NCI-H1436 (cell line): ENCODE results near the gene UBE2C.
"Not testable (repeated sequence)": the region's sequence is repeated elsewhere in the genome, so short reads cannot be mapped to it uniquely, and the experiment has no call there.

Experiments used
- DNase-seq: peaks from one replicate; lab custom pipeline; 2025; lab: John Stamatoyannopoulos, UW

The UBE2C gene

DNA sequence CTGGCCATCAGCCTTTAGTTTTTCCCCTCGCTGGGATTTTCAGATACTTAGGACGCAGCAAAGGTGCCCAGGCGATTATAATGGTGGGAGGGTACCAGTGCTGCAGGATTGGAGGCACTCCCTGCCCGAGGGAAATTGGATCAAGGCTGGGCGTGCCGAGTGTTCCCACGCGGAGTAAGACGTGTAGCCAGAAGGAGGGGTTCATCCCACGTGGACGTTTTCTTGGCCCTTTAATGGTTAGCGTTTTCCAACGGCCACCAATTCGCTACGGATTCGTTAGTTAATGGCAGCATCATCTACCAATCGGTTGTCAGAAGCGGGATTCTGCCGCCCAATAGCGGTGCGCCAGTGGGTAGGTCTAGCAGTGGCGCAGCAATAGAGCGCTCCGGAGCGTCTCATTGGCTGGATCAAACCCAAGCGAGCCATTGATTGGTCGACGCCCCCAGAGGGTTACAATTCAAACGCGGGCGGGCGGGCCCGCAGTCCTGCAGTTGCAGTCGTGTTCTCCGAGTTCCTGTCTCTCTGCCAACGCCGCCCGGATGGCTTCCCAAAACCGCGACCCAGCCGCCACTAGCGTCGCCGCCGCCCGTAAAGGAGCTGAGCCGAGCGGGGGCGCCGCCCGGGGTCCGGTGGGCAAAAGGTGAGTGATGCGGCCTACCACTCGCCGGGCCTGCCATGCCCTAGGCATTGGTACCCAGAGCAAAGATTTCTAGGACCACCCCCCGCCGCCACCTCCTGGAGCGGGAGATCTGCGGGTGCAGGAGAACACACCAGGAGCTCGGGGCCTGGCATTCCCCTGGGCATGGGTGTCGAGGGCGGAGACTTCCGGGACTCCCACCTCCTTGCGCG, at the start of gene UBE2C:
Gene UBE2C, plus strand, starts transcription at position 488 of the 849 bp plus-strand sequence. Its CDS starts 52 bp downstream, at position 540.
- DNase-seq, result peak; percentile 98

DNA sequence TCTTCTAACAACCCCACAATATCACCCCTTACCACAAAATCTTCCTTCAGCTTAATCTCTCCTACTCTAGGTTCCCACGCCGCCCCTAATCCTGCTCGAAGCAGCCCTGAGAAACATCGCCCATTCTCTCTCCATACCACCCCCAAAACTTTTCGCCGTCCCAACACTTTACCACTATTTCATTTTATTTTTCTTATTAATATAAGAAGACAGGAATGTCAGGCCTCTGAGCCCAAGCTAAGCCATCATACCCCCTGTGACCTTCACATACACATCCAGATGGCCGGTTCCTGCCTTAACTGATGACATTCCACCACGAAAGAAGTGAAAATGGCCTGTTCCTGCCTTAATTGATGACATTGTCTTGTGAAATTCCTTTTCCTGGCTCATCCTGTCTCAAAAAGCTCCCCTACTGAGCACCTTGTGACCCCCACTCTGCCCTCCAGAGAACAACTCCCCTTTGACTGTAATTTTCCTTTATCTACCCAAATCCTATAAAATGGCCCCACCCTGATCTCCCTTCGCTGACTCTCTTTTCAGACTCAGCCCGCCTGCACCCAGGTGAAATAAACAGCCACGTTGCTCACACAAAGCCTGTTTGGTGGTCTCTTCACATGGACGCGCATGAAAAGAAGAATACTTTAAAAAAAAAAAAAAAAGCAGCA, 47.7 kb upstream of the UBE2C start:
- DNase-seq, result not testable (repeated sequence)

DNA sequence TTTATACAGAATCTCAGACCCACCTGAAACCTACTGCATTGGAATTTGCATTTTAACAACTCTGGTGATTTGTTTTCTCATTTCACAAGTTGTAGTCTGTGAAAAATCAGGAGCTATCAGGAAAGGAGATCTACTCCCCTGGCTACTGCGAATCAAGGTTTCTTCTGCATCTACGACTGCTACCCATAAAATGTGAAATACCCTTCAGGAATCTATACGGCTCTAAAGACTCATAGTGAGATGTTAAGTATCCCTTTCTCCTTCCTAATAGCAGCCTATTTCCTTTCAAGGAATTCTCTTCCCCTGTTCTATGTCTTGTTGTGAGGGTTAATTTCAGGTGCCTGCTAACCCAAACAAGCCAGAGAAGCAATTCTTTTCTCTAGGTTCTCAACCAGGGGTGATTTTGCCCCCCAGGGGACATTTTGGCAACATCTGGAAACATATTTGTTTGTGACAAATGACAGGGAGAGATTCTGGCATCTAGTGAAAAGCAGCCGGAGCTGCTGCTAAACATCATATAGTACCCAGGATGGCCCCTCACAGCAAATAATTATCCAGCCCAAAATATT, 47.1 kb upstream of the UBE2C start:
- no peak for DNase-seq

DNA sequence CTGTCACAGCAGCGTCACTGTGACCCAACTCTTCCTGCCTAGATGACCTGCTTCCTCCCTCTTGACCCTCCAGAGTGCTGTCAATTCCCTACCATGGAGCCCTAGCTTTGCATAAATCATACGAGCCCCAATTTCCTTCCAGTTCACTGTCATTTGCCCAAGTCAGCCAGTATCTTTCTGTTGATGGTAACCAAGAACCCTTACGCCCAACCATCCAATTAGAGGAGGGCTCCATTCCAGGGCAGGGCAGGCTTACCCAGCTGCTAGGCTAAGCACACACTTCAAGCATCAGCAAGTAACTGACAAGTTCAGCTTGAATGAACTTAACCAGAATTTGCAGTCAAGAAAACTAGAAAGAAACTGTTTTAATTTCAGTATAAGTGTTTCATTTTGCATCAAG, 46.5 kb upstream of the UBE2C start:
- no peak for DNase-seq

DNA sequence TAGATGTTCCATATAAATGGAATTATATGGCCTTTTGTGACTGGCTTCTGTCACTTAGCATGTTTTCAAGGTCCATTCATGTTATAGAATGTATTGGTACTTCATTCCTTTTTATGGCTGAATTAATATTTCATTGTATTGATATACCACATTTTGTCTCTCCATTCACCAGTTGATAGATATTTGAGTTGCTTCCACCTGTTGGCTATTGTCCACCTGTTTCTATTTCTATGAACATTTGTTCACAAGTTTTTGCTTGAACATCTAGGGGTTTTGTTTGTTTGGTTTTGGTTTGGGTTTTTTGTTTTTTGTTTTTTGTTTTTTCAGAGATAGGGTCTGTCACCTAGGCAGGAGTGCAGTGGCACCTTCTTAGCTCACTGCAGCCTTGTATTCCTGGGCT, 44.0 kb upstream of the UBE2C start:
- DNase-seq, result no peak

DNA sequence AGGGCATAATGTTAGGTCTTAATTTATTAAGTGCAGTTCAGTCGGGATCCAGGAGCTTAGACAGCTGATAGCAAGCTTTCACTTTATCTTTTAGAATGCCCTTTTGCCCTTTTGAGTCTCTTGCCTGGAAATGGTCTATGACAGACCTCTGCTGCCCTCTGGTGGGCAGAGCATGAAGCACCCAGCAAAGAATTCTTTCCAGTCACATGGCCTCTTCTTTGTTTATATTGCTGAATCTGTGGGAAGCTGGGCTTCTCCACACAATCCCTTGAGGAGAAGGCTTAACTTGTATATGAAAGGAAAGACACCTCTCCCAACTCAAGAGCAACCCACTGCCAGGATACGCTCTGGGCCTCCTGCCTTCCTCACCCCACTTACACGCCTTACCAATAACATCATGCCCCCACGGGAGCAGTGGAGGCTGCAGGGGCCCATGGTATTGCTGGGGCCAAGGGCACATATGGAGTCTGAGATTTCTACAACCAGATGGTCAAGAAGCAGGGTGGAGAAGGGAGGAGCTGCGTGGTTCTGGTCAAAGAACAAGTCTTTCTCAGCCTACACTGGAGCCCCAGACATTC, 41.2 kb upstream of the UBE2C start:
- DNase-seq, result peak; percentile 66

DNA sequence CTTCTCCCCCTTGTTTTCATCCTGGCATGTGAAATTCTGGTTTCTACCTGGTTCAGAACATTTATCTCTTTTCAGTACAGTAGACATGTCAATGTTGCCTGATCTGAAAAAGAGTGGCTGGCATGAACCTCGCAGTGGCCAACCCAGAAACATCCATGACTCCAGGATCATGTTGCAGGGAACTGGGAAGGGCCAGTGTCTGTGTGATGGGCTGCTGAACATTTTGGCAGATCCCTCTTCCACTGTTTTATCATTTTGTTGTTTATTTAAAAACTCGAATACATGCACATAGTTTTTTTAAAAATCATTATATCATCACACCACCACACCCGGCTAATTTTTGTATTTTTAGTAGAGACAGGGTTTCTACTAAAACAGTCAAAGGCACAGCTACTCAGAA, 39.8 kb upstream of the UBE2C start:
- DNase-seq, result no peak

DNA sequence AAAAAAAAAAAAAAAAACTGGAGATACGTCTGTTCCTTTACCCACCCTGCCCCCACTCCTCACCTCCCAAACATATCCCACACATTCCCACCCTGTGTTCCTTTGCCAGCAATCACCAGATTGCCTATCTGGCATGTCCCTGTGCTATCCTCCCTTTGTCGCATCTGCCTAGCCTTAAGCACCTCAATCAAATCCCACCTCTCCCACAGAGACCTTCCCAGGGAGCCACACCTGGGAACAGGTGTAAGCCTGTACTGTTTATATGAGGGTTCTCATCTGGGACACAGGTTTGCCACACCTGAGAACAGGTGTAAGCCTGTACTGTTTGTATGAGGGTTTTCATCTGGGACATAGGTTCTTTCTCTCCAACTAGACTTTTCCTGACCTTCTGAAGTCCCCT, 37.5 kb upstream of the UBE2C start:
- DNase-seq, result no peak

DNA sequence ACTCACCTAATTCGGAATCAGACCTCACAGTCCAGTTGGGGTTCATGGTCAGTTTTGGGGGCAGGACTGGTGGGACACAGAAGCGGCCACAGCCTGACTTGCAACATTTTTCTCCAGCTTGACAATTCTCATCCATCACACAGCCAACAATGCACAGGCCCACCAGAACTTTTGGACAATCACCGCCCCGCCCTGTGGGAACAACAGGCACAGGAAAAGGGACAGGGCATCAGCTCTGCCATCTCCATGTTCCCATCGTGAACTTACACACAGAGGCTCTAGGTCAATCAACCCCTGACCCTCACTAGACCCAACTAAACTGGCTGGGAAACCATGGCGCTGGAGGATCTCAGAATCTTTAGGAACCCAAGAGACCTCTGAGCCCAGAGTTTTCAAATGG, 37.0 kb upstream of the UBE2C start:
- DNase-seq, result no peak

DNA sequence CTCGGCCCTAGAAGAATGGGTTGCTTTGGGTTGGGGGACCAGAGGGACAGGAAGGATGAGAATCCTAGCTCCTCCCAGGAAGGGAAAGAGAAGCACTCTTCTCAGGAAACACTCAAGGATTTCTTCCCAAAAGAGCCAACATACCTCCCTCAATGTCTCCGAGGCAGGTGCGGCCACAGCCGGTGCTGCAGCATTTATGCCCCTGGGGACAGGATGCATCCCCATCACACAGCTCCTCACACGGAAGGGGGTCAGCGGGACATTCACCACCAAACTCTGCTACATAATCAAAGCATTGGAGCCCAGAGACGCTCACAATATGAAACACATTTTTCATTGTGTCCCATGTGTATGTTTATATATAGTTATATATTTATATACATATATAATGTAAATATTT, 35.5 kb upstream of the UBE2C start:
- DNase-seq, result no peak

DNA sequence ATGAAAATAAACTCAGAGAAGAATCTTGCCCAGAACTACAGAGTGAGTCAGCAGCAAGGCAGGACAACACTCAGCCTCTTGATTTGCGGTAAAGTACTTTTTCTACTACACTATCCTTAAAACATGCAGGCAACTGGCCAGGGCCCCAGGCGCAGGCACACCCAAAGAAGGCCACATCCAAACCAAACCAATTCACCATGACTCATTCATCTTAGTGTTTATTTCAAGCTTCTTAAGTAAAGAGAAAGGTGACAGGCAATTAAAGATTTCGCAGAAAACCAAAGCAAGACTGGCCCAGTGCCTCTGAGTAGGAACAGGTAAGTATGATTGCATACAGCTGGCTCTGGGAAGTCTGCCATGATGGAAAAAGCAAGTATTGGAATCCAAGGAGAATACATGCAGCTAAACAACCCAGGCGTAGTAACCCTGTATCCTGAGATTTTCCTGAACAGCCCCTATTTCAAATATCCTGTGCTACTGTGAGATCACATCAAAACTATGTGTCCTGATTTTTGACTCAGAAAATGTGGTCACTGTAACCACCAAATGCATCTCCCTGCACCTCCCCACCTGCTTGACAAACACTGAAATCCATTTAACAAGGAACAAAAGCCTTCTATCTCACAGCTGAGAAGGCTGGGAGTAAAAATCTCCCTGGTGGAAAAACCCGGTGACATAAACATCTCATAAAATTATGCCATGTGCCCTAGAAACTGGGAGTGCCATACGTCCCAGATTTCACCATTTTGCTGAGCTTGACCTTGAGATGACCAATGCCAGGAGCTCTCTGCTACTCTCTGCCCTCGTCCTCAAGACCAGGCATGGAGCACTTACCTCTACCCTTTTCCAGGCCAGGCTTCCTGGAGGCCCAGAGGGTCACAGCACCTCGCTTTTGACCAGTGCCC, 33.2 kb upstream of the UBE2C start:
- no peak for DNase-seq

DNA sequence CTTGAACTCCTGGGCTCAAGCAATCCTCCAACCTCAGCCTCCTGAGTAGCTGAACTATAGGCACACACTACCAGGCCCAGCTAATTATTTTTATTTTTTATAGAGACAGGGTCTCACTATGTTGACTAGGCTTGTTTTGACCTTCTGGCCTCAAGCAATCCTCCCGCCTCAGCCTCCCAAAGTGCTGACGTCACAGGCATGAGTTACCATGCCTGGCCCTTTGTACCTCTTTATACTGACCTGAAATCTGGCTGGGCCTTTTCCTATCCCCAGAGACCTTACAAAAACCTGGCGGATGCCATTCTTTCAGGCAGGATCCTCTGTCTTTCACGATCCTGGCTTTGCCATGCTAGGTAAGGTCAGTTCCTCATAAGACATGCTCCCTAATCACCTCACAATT, 32.3 kb upstream of the UBE2C start:
- no peak for DNase-seq

DNA sequence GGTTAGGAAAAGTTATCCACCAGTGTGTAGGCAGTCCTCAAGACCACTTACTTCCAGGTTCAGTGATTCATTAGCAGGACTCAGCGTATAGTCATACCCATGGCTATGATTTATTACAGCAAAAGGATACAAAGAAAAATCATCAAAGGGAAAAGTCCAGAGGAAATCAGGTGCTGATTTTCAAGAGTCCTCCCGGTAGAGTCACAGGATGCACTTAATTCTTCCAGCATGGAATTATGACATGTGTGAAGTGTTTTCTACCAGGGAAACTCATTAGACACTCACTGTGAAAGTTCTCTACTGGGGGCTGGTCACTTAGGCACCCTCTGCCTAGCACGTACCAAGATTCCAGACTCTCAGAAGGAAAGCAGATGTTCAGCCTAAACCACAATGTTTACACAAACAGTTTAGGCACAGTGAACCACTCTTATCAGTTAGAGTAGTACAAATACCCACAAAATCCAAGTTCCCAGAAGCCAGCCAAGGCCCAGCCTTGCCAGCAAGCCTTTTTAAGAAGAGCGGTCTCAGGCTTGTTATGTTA, 31.0 kb upstream of the UBE2C start:
- no peak for DNase-seq

DNA sequence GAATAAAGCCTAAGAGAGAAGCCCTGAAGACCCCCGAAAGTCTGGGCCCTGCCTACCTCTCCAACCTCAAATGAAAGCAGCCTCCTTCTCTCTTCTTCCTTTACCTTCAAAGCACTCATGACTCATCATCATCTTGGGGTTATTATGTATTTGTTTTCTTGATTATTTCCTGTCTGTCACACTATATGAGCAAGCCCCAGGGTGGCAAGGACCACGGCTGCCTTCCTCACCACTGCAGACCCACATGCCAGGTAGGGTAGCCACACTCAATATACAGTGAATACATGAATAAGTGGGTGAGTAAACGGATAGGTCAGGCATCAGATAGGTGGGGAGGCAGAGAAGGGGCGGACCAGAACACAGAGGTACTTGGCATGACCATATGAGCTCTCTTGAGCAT, 29.6 kb upstream of the UBE2C start:
- no peak for DNase-seq

DNA sequence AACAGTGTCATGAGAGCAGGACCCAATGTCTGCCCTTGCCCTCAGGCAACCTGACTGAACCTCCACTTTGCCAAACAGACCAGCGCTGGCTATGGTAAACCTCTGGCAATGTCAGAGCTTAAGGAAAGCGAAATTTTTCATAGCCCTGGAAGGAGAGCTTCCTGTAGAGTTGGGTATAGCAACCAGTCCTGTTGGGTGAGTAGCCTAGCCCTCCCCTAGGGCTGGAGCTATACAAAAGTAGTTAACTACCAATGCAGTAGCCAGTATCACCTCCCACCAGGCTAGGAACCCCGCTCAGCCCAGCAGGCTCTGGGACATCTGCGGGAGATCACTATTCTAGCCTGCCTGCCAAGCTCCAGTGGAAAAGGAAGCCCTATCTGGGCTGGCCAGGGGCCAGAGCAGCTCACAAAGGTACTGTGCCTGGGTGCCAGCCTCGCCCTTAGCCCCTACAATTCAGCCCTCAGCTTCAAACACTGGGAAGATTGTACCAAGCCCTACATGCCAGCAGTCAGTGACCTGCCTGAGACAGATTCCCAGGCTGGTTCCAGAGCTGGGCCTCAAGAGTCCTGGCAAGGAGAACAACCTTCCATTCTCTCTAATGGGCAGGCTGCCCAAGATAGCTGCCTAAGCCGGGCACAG, 28.7 kb upstream of the UBE2C start:
- DNase-seq, result no peak

DNA sequence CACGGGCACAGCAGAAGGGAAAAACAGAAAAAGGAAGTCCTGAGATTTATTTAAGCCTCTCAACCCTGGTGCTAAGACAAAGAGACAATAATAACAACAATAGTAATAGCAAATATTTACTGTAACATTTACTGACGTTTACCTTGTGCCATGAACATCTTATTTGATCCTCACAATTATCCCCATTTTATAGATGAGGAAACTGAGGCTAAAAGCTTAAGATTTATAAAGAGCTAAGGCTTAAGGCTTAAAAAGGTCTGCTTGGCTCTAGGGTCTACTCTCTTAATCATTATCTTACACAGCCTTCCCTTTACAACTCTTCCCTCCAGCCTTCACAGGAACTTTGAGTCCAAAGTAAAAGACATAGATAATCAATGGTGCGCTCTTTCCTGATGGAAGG, 24.1 kb upstream of the UBE2C start:
- DNase-seq, result no peak

DNA sequence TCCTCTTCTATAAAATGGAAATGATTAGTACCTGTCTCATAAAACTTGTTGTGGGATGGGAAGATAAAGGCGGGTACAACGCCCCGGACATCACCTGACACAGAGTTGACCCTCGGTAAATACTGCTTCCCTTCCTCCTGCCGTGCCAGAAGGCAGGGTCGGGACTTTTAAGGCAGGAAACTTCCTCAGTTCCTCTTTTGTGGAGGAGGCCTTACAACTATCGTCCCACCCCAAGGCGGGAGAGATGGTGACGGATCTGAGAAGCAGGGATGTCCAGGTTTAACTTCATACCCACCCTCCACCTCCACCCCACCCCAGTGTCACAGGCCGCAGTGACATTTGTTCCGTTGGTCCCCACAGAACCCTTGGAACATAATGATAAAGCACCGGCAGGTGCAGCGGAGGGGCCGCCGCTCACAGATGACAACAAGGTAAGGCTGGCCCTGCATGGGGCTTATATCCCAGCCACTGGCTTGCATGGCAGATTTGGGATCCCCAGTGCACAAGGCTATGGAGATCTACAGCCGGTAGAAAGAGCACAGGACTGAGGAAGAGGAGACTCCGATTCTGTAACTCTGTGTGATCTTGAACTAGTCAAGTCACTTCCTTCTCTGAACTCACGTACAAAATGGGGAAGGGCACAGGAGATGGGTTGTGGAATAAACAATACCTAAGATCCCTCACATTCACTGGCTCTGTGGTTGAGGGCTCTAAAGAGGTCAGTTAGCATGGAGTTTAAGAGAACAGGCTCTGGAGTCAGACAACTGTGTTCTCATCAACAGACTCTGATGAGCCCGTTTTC, 19.9 kb upstream of the UBE2C start:
- no peak for DNase-seq

DNA sequence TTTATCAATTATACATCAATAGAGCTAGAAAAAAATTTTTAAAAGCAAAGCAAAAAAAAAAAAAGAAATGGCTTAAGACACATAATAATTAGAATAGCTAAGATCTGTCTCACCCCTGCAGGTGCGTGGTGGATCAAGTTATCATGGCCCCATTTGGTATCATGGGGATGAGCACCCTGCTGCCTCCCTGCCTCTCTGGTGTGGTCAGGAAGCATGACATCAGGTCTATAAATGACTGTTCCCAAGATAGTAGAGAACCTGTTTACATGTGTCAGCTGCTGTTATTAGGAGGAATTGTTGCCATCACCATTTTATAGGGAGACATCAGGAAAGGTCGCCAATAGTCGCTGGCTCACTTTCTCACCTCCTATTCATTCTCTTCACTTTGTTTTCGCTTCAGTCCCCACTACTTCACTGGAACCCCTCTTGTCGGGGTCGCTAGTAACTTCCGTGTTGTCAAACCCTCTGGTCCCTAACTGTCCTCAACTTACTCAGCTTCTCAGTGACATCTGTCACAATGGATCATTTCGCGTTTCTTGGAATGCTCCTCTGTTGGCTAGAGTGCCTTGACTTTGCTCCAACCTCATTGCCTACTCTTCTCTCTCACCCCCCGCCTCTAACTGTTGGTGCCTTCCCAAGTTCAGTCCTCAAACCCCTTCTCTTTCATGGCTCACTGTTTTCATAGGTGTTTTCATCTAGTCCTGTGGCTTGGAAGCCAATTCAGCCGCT, 15.9 kb upstream of the UBE2C start:
- no peak for DNase-seq

DNA sequence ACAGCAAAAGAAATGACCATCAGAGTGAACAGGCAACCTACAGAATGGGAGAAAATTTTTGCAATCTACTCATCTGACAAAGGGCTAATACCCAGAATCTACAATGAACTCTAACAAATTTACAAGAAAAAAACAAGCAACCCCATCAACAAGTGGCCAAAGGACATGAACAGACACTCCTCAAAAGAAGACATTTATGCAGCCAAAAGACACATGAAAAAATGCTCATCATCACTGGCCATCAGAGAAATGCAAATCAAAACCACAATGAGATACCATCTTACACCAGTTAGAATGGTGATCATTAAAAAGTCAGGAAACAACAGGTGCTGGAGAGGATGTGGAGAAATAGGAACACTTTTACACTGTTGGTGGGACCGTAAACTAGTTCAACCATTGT, 14.9 kb upstream of the UBE2C start:
- DNase-seq, result not testable (repeated sequence)

DNA sequence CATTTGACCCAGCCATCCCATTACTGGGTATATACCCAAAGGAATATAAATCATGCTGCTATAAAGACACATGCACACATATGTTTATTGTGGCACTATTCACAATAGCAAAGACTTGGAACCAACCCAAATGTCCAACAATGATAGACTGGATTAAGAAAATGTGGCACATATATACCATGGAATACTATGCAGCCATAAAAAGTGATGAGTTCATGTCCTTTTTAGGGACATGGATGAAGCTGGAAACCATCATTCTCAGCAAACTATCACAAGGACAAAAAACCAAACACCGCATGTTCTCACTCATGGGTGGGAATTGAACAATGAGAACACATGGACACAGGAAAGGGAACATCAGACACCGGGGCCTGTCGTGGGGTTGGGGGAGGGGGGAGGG, 14.5 kb upstream of the UBE2C start:
- not testable (repeated sequence) for DNase-seq
